Right ventricle myocardium inferior (tissue), 1 donor: ENCODE results near the gene DOCK2. TPM values are rescaled to one million over a fixed set of nuclear protein-coding genes. Genes with fewer than 3 reads are reported as not detected.
"Not testable (repeated sequence)": the region's sequence is repeated elsewhere in the genome, so short reads cannot be mapped to it uniquely, and the experiment has no call there.

Experiments used
- ATAC-seq: fragments of 200-7000 bp; cut with Tn5 transposase; one replicate; pipeline ENCODE4 v1.9.1; 2020; ENCODE audit warnings: mild to moderate bottlenecking, moderate library complexity
- DNase-seq: peaks from one replicate; pipeline ENCODE4 v3.0.0; 2021; ENCODE audit errors: missing footprints
- intact Hi-C: fragments of 100-400 bp; cut with DNase I; formaldehyde crosslinking; loops from one replicate; pipeline ENCODE4 v1.11.0; 2022
- total RNA-seq: library from RNA; stranded (reverse); fragmentation: NEBNext Ultra II Directional; extraction: Animal tissue kit (Norgen Biotek cat#: 25700); gene quantifications from one replicate; pipeline ENCODE4 v1.2.1, GENCODE V29; 2021
- donor health status: DM: no; HTN: yes; CAD: no; lungs with severe emphysema.

The DOCK2 gene
- total RNA-seq, 1 donor from 2014 or later: 7.9 TPM

- intact Hi-C loops, DNase-seq, ATAC-seq: not testable (repeated sequence)
Measured at GRCh38 chr5:169766943-169767342, 129.9 kb downstream of the DOCK2 start.

- intact Hi-C loops: no loop called here
- peak; percentile 70 for DNase-seq
- peak; percentile 69 for ATAC-seq
Measured at GRCh38 chr5:169767938-169768337, 130.9 kb downstream of the DOCK2 start.

GRCh38 chr5:169768416-169768815, 131.3 kb downstream of the DOCK2 start:
- intact Hi-C loops: no loop called here
- ATAC-seq (no peak), DNase-seq (no peak)

- intact Hi-C loops: no loop called here
- no peak for DNase-seq
- no peak for ATAC-seq
Measured at GRCh38 chr5:169770109-169770508, 133.0 kb downstream of the DOCK2 start.

GRCh38 chr5:169772256-169772655, 135.2 kb downstream of the DOCK2 start:
- ATAC-seq (no peak), DNase-seq (no peak)
- intact Hi-C loops: no loop called here

- DNase-seq: no peak
- no peak for ATAC-seq
- intact Hi-C loops: no loop called here
Measured at GRCh38 chr5:169772688-169773087, 135.6 kb downstream of the DOCK2 start.

GRCh38 chr5:169777159-169777558, 140.1 kb downstream of the DOCK2 start:
- DNase-seq: no peak
- no peak for ATAC-seq
- intact Hi-C loops: no loop called here

- DNase-seq (no peak), ATAC-seq (no peak)
- intact Hi-C loops: no loop called here
Measured at GRCh38 chr5:169778622-169779596, 141.8 kb downstream of the DOCK2 start.

- ATAC-seq: no peak
Measured at GRCh38 chr5:169781420-169782345, 144.6 kb downstream of the DOCK2 start.

GRCh38 chr5:169785771-169786618, 148.9 kb downstream of the DOCK2 start:
- DNase-seq (no peak), ATAC-seq (no peak)
- intact Hi-C loops: no loop called here

More at GRCh38 chr5:169781420-169782345, 144.6 kb downstream of the DOCK2 start:
- DNase-seq: no peak
- intact Hi-C loops: no loop called here

GRCh38 chr5:169788168-169788567, 151.1 kb downstream of the DOCK2 start:
- intact Hi-C loops: no loop called here
- ATAC-seq (no peak), DNase-seq (no peak)

- no peak for ATAC-seq
- intact Hi-C loops: no loop called here
Measured at GRCh38 chr5:169789417-169789940, 152.4 kb downstream of the DOCK2 start.

GRCh38 chr5:169791251-169791650, 154.2 kb downstream of the DOCK2 start:
- ATAC-seq: no peak
- intact Hi-C loops: no loop called here
- DNase-seq: no peak

More at GRCh38 chr5:169789417-169789940, 152.4 kb downstream of the DOCK2 start:
- no peak for DNase-seq

- DNase-seq (no peak), ATAC-seq (no peak)
- intact Hi-C loops: no loop called here
Measured at GRCh38 chr5:169795338-169795737, 158.3 kb downstream of the DOCK2 start.

GRCh38 chr5:169796731-169797130, 159.7 kb downstream of the DOCK2 start:
- ATAC-seq (no peak), DNase-seq (no peak)
- intact Hi-C loops: no loop called here

- ATAC-seq (no peak), DNase-seq (no peak)
- intact Hi-C loops: no loop called here
Measured at GRCh38 chr5:169797577-169797976, 160.5 kb downstream of the DOCK2 start.

GRCh38 chr5:169798438-169798837, 161.4 kb downstream of the DOCK2 start:
- no peak for ATAC-seq
- intact Hi-C loops: no loop called here
- DNase-seq: no peak

- no peak for ATAC-seq
- no peak for DNase-seq
- intact Hi-C loops: no loop called here
Measured at GRCh38 chr5:169798906-169799660, 162.0 kb downstream of the DOCK2 start.
